Left colon (tissue), 2 donors: ENCODE data around the gene CORO2B. TPM values are rescaled to one million over a fixed set of nuclear protein-coding genes. Genes with fewer than 3 reads are reported as not detected.

Source experiments
- ATAC-seq: fragments of 200-7000 bp; cut with Tn5 transposase; one replicate; pipeline ENCODE4 v1.9.1; 2020; ENCODE audit warnings: mild to moderate bottlenecking, moderate library complexity
- DNase-seq, 2 donors: peaks; one replicate each; pipeline ENCODE4 v3.0.0-alpha.2; 2020
- intact Hi-C, 2 donors: fragments of 100-400 bp; cut with DNase I in 1 of 2; cut with micrococcal nuclease in 1 of 2; formaldehyde crosslinking; loops; one replicate each; pipeline versions ENCODE4 v1.11.2 to v1.14.0; 2022; cut with DNase I, micrococcal nuclease
- total RNA-seq, 2 donors: library from RNA; stranded (reverse); fragmentation: NEBNext Ultra II Directional; extraction: Animal tissue kit (Norgen Biotek cat#: 25700); gene quantifications; one replicate each; pipeline ENCODE4 v1.2.1, GENCODE V29; 2021
- donor health status: DM: no; HTN: no; CAD: no.
- donor health status: DM: yes; HTN: yes; CAD: no.

CORO2B gene
- total RNA-seq, 2 donors from 2014 or later, result 0.67 to 1.6 TPM

DNA sequence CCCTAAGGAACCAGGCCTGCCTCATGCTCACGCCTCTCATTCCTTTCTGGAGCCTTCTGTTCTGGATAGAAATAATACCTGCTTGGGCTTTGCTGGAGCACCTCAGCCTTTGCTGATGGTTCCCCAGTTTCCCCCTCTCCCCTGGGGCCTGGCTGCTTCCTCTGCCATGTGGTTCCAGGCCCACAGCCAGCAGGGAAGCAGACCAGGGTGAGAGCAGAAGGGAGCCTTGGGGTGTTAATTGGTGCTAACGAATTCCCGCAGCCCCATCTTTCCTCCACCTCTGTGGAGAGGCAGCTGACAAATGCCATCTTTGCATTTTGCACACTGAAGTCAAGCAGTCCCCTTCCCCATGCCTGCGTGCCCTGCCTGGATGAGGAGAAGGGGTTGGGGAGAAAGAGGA is 13.1 kb upstream of the CORO2B start:
- no peak for DNase-seq
- intact Hi-C loops, result no loop called here
- no peak for ATAC-seq

- DNase-seq (no peak), ATAC-seq (no peak)
- intact Hi-C loops, result no loop called here
Observed at GRCh38 chr15:68566377-68566954, 12.3 kb upstream of the CORO2B start.

DNA sequence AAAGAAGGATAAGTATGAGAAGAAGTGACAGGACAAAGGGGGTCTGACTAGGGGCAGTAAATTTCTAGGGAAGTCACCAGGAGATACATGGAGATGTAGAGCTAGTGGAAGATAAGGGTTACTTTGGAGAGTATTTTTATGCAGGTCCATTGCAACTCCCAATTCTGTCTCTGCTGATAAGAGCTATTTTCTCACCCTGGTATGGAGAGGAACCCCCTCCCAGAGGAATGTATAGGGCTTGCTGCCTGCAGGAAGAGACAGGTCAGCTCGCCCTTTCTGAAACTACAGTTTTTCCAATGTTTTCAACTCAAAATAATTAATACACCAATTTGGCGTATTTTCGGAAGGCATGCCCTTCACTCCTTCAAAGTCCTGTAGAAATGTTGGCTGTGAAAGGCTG is 11.4 kb upstream of the CORO2B start:
- intact Hi-C loops, result no loop called here
- ATAC-seq, result no peak
- DNase-seq, result no peak

- DNase-seq (no peak), ATAC-seq (no peak)
- intact Hi-C loops, result no loop called here
Observed at GRCh38 chr15:68570974-68571373, 7.8 kb upstream of the CORO2B start.

DNA sequence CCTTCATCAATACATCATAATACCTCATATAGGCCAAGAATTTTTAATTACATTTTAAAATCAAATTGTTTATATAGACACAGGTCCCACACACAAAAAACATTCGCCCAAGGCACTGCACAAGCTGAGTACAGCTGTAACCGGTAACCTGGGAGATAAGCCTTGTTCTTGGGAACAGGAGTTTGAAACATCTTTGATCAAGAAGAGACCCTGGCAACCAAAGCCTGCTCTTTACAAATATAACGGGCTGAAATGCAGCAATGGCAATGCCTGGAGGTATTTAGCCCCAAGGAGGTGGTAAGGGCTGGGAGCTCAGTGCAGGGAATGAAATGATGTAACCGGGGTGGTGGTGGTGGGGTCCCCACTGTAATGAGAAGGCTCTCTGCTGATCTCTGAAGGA is 7.2 kb upstream of the CORO2B start:
- ATAC-seq, result no peak
- intact Hi-C loops, result no loop called here
- no peak for DNase-seq

- DNase-seq, result no peak
- no peak for ATAC-seq
- intact Hi-C loops, result no loop called here
Observed at GRCh38 chr15:68572309-68572708, 6.5 kb upstream of the CORO2B start.

GRCh38 chr15:68572921-68573320 is 5.9 kb upstream of the CORO2B start:
- ATAC-seq (no peak), DNase-seq (no peak)
- intact Hi-C loops, result no loop called here

GRCh38 chr15:68574046-68574445 is 4.7 kb upstream of the CORO2B start:
- intact Hi-C loops, result no loop called here
- no peak for DNase-seq
- no peak for ATAC-seq

DNA sequence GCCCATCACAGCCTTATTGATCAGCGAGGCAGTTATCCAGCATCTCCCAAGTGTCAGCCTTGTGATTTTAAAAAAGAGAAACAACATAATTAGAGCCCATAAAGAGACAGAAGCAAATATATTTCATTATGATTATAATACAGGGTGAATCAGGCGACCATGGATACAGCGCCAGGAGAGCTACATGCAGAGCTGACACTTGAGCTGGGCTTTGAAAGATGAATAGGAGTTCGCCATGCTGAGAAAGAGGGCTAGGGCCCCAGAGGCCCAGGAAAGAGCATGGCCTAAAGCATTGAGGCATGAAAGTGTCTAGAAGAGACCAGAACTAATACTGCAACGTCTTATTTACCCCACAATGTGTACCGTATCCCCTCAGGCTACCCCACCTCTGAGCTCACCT is 4.2 kb upstream of the CORO2B start:
- intact Hi-C loops, result no loop called here
- ATAC-seq (no peak), DNase-seq (no peak)

DNA sequence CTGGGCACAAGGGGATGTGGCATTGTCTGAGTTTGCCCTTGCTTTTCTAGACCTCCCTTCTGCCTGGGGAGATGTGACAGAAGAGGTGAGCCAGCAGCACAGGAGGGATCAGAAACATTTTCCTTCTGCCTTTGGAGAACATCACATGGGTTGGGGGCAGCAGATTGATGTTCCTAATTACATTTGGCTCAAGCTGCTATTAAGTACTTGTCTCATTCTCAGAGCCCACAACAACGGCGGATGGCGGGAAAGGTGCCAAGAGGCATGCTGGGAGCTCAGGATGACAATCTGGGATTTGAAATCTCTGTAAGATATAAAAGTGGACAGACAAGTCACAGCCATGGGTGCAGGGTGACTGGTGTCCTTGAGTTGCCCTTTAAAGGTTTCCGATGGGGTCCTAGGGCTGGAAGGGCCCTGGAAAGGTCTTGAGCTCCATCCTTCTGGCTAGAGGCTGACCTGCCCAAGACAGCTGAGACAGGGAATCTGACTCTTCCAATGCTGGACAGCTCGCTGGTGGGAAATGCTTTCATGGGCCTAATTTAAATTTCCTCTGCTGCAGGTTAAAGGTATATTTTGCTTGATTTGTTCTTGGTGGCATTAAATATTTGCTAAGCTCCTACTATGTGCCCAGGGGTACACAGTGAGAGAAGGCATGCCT is 2.4 kb upstream of the CORO2B start:
- DNase-seq (no peak), ATAC-seq (no peak)
- intact Hi-C loops, result no loop called here

DNA sequence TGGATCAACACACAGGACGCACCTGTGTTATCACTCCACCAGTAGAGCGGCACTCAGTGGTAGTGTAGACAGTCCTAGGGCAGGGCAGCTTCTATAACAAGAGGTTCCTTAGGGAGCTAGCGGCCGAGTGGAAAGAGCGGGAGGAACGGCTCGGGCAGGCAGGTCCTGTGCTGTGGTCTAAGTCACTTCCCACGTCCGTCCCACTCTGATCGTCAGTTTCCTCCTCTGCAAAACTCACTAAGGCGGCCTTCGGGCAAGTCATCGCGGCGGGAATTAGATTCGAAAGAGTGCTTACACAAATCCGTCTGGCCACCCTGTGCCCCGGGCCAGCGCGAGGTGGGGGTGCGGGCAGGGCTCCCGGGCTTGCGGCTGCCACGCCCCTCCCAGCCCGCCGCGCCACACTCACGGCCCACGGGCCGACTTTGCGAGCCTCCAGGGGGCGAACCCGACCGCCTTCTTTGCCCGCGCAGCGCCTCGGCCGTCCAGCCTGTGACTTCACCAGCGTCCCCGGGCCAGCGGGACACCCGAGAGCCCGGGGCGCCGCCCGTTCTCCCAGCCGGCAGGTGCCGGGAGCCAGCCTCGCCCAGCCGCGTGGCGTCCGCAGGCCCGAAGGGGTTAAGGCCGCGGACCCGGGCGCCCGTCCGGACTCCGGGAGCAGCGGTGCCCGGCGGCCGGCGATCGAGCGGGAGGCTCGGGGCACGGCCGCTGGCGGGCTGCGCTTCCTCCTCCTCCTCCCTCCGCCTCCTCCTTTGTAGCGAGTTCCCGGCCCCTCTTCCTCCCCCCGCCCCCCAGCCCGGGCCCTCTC is 416 bp upstream of the CORO2B start:
- intact Hi-C loops, result no loop called here
- DNase-seq (peak; percentile 37 to 61), ATAC-seq (peak; percentile 70)

- ATAC-seq (no peak), DNase-seq (no peak)
- intact Hi-C loops, result no loop called here
Observed at GRCh38 chr15:68580026-68580882, 1.5 kb downstream of the CORO2B start.

DNA sequence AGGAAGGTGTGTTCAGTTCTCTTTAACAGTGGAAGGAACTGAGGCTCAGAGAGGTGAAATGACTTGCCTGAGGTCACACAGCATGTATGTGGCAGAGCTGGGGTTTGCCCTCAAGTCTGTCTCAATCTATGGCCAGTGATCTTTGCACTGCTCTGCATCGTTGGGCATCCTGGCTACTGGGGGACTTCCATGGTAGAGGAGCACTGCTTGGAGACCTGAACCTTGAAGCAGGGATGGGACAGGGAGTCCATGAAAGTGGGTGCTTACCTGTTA is 2.0 kb downstream of the CORO2B start:
- intact Hi-C loops, result no loop called here
- ATAC-seq (no peak), DNase-seq (no peak)

DNA sequence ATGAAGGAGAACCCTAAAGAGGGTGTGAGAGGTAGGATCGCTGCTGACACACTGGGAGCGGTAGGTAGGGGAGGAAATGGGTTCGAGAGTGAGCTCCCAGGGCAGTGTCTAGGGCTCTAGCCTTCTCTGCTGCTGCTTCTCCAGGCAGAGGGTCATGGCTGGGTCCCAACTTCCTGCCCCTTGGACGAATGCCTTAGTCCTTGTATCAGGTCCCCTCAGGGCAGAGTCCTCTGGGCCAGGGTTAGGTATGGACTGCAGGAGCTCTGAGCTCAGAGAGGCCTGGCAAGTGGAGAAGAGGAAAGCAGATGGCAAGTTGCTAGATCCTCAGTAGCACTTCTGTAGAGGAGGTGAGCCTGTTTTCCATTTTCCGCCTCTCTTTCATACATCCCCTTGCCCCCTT is 2.9 kb downstream of the CORO2B start:
- no peak for DNase-seq
- intact Hi-C loops, result no loop called here
- no peak for ATAC-seq

- ATAC-seq (no peak), DNase-seq (no peak)
- intact Hi-C loops, result no loop called here
Observed at GRCh38 chr15:68582236-68582635, 3.4 kb downstream of the CORO2B start.

- no peak for ATAC-seq
- intact Hi-C loops, result no loop called here
Observed at GRCh38 chr15:68582864-68583263, 4.1 kb downstream of the CORO2B start.

DNA sequence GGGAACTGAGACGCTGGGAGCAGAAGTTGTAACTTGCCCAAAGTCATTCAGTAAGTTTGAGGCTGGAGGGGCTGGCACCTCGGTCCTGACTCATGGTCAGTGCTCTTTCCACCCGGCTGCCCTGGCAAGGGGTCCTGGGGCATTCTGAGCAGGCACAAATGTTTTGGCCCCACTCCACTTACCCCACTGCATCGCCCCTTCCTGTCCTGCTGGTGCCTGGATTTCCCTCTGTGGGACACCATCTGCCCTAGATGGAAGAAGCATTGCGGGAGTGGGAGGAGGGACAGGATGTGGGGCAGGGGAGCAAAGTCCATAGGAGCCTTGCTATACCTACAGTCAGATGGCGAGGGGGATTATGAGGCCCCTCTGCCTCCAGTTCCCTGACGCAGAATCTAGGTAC is 4.5 kb downstream of the CORO2B start:
- DNase-seq, result no peak
- ATAC-seq, result no peak
- intact Hi-C loops, result no loop called here

More at GRCh38 chr15:68582864-68583263, 4.1 kb downstream of the CORO2B start:
- no peak for DNase-seq

DNA sequence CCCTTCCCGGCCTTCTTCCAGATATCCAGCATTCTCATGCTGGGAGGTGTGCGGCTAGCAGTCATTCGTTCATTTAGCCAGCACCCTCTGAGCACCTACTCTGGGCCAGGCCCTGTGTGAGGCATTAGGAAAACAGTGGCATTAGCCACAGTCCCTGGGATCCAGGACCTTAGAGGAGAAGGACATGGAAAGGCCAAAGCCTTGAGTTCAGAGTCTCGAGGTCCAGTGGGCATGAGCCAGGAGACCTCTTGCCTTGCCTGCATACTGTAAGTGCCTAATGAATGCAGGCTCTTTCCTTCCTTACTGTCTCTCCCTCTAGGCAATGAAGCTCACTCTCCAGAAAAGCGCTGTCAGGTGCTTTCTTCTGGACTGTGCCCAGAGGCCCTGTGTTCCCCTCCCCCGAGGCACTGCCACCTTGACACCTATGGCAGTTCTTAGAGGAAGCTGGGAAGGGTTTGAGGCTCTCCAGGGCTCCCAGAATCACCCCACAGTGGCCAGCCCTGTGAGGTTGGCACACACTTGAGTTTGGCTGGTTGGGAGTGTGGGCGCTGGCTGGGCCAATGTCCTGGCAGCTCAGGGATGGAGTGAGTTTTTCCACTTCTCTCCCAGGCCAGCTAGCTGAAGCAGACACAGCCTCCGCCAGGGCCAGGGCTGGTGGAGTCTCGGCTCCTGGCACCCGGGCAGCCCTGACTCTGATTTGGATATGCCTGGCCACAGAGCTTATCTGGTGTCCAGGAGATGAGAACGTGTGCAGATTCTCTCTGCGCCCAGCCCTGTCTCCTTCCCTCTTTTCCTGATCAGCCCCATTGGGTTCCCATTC is 5.4 kb downstream of the CORO2B start:
- intact Hi-C loops, result no loop called here
- DNase-seq (no peak), ATAC-seq (no peak)
